ENCODE data around the gene PDE1C.
"Not testable (repeated sequence)": the region's sequence is repeated elsewhere in the genome, so short reads cannot be mapped to it uniquely, and the experiment has no call there.

PDE1C gene

DNA sequence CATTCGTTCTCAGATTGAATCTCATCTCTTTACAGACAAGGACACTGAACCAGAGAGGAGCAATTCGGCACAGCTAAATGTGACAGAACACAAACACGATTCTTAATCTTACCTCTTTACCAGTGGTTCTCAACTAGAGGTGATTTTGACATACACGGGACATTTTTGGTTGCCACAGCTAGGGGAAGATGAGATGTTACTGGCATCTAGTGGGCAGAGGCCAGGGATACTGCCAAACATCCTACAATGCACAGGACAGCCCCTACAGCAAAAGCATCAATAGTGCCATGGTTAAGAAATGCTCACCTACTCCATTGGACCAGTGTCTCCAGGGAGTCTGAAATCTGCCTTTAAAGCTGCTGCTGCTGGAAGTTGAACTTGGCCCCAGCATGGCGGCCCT is 27.3 kb downstream of the PDE1C start:
- DNase-seq, result no peak

DNA sequence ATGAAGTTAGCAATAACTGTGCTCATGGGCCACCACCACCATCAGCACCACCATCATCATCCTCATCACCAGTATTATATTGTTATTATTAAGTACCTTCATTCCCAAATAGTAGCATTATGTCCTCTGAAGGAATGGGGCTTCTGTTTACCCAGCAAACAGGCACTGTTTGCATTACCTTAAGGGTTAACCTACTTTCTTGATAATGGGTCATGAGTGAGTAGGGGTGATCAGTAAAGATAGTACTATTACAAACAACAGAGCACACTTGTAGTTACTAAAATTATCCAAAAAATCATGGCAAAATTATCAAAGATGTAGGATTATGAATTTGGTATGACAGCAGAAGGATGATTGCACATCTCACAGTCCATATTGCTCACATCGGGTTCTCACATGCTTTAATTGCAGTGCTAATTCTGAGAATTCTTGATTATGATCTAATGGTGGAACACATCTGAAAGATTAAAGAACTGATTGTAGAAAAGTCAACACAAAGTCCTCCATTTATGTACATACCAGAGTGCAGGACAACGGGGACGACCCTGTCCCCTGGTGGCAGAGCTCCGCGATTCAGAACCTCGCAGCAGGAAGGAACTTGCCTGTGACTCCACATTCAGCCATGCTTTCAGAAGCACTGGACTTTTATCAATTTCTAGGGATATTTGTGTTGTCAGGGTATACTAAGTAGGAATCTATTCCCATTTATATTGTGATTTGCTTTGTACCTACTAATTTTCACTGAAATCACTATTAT is 31.0 kb downstream of the PDE1C start:
- no peak for DNase-seq

DNA sequence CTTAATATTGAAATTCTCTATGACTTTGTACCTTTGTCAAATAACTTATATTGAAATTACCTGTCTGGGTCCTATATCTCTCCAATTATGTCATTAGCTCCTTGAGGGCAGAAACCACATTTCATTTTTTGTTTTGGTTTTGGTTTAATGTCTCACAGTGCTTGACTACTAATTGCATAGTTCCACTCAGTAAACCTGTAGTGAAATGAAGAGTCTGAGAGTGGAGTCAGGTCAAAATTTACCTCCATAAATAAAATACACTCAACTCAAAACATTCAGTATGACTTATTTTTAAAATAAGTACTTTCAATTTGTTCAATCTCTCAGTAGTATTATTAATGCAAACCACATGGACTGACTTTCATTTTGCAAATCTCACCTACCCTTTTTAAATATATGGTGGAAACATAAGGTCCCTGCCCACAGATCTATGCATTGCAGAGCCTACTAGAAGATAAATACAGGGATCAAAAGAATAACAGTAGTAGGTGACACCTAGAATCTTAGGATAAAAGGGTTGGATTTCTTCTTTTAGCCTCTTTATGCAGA is 32.5 kb downstream of the PDE1C start:
- peak; percentile 10 for DNase-seq

DNA sequence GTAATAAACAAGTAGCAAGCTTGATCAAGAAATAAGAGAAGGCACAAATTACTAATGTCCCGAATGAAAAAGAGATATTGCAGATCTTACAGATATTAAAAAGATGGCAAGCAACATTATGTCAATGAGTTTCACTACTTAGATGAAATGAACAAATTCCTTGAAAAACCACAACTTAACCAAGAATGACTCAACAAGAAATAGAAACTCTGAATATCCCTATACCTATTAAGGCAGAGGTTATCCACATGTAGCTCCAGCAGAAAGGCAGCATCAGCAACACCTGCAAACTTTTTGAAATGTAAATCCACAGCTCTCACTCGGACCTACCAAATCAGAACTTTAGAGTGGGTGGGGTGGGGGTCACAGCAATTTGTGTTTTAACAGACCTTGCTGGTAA is 33.6 kb downstream of the PDE1C start:
- peak; percentile 46 for DNase-seq

DNA sequence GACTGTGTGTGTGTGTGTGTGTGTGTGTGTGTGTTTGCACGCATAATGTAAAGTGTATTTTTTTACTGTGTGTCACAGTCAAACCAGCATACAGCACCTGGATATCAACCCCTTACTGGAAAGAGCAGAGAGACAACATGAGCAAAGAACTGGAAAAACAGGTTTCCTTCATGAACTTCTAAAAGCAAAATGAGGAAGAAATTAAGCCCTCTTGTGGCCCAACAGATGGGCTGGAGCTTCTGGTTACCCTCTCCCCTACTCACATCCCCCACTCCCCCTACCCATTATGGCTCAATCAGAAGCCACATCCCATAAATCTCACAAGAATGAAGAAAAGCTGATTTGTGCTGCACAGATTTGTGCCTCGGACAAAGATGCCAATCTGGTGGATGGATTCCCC is 36.2 kb downstream of the PDE1C start:
- no peak for DNase-seq

DNA sequence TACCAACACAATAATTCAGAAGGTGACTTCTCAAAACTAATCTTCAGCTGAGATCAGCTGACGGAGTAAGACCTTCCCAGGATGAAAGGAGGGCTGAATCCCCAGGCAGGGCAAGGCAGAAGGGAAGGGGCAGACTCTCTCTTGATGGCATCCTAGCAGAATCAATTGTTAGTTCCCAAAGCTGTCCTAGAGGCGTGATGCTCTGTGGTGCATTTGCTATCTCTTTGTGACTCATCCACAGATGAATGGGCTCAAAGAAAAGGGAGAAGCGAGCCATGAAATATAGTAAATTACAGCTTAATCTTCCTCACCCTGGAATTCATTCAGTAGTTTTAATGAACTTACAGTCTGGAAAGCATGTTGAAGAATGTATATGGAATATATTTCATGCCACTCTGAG is 37.2 kb downstream of the PDE1C start:
- DNase-seq, result no peak

DNA sequence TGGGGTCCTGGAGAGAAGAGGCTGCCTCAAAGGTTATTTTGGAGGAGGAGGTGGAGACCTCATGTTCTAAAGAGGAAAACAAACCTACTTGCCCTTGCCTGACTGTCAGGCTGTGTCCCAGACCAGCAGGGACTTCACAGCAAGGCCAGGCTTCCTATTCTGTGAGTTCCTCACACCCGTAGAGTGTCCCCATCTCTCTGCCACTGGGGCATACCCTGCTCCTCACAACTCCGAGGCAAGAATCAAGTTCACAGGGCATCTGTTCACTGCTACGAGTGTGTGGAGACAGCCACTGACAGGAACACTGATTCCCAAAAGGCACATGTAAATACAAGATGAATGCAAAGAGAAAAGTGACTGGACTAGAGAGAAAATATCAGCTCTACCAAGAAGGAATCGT is 38.0 kb downstream of the PDE1C start:
- no peak for DNase-seq

DNA sequence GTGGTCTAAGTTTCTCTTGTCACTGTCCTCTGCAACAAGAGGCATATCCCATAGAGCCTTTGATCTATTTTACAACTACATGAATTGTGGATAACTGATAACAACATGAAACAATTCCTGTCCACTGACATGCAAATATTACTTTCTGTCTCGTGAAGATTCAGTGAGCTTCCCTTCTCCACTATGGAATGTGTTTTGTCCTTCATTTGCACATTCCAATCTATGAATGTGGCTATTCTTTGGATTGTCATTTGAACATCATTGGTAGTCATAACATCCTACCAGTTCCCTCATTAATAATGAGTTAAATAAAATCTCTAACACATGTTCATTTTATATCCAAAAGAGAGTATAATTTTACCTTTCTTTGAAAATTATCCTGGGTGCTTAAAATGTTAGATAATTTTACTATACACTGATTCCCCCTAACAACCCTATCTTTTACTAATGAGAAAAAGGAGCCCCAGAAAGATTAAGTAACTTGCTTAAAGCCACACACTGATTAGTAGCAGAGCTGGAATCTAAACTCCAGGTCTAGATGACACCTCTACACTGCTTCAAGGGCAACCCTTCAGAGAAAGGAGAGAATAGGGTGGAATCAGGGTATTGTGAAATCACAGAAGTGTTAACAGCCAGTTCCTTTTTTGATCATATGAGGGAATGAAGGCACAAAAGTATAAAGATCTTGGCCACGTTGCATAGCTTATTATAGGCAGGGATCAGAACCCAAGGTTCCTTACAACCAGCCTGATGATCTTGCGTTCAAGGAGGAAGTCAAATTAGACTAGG is 39.1 kb downstream of the PDE1C start:
- DNase-seq, result no peak

DNA sequence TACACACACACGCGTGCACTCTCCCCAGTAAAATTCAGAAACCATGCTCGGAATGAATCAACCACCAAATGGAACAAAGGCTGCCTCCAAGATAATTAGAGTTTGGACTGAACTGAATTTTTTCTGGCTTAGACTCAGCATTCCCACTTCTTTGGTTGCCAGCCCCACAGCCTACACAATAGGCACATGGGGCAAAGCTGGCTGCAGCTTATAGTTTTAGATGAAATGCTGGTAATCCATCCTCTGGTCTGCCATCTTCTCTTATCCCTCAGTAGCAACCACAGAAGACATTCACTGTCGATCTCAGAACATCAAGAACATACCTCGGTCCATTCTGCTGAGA is 44.2 kb downstream of the PDE1C start:
- no peak for DNase-seq

DNA sequence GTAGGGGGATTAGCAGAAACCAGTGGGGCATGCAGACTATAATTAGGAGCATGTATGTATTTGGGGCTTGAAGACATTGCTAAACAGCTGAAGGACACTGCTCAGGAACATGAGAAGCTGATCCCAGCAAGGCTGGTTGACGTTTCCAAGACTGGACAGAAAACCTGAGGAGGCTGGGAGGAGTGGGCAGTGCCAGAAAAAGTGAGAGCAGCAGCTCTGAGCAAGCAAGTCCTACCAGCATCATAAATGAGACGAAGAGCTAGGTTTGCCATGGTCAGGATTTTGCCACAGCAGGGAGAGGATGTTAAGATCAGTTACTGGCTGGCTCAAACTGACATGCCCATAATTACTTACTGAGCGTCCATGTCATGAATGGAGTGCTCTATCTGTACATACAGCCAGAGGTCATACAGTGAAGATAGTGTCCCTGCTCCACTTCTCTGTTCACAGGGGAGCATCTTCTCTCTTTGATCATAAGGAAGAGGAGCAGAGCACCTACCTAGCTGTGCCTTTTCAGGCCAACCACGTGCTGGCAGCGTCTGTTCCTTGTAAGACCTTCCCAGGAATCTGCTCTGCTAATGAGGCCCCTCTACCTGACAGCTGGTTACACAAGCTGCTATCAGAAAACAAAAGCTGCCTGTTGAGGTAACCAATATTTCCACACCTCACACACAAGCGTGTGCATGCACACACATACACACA is 44.7 kb downstream of the PDE1C start:
- DNase-seq, result no peak

DNA sequence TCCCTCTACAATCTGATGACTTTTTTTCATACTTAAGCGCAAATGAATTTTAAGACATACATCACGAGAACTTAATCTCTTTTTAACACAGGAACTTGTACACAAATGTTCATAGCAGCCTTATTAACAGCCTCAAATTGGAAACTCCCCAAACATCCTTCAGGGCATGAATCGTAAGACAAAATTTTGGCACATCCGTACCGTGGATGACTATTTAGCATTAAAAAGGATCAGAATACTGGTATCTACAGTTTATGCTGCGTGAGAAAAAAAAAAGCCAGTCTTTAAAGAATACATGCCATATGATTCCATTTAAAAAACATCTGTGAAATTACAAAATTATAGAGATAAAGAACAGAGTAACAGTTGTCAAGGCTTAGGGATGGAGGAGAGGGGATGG is 46.8 kb downstream of the PDE1C start:
- no peak for DNase-seq

DNA sequence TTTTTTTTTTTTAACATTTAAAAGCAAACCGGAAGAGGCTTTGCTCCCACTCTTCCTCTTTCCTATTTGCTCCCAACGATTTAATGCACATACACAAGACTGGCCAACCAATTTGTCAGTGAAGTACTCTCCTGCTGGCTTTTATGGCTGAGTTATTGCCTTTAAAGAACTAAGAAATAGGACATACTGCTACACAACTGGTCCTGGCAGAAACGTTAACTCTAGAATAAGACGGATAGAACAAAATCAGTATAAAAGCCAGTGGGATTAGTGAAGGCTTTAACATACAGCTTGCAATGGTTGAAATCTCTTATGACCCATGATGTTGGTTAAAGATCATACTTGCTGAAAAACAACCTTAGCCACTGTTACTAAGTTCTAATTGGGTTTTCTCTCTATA is 47.2 kb downstream of the PDE1C start:
- no peak for DNase-seq

DNA sequence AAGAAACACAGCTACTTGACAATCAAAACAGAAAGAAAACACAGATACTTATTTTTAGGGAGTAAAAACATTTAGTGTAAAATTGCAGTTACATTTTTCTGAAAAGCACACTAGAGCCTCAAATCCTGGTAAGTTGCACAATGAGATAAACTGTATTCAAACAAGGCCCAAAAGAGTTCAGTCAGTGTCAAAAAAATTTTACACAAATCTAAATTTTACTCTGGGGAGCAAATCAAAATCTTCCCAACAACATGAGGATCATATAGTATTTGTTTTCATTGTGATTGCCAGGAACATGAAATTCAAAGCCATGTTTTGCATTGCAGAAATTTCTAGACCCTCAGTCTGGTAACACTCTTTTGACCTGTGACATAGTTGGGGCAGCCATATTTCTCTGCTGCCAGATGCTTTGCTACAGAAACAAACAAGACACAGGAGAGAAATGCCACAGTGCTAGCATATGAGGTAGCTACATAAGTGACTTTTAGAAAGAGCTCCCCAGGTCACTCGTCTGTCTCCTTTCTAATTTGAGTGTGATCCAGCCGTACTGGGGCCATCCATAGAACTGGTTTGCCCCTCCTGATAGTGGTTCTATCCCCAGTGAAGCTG is 49.6 kb downstream of the PDE1C start:
- DNase-seq, result no peak

DNA sequence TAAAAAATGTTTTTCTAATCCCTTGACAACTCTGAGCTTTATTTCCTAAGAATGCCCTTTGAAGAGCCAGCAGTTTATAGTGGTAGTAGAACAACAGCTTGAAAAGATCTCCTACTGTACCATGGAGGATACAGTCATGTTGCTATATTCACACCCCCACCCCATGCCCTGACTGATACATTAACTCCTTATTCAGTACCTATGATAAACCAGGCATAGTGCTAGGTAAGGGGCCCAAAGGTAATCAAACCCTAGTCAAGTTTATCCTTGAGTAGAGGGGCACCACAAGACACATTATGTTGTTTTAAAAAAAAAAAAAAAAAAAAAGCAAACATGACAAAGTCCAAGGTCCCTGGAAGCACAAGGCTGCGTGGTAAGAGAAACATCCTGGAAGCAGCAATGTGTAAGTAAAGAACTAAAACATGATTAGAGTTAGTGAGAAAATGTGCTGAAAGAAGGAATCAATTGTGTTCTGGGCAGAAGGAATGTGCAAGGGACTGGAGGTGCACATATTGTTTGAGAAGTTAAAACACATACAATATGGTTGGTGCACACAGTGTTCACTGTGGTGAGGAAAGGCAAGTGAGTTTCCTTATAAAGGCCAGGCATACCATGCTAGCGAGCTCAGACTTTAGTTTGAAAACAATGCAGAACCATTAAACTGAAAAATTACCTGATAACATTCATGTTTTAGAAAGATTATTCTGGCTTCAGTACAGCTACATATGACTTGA is 51.2 kb downstream of the PDE1C start:
- DNase-seq, result no peak

DNA sequence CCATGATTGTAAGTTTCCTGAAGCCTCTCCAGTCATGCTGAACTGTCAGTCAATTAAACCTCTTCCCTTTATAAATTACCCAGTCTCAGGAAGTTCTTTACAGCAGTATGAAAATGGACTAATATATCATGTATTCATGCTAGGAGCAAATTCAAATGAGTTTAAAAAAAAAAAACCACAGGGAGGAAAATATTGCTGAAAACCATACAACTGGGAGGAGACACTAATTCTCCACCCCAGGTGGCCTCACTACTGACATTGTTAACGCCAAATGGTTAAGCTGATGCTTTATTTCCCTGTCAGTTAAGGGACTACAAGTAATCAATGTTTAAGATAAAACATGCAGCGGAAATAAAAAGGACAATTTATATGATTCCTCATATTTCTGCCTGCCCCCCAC is 55.1 kb downstream of the PDE1C start:
- no peak for DNase-seq

DNA sequence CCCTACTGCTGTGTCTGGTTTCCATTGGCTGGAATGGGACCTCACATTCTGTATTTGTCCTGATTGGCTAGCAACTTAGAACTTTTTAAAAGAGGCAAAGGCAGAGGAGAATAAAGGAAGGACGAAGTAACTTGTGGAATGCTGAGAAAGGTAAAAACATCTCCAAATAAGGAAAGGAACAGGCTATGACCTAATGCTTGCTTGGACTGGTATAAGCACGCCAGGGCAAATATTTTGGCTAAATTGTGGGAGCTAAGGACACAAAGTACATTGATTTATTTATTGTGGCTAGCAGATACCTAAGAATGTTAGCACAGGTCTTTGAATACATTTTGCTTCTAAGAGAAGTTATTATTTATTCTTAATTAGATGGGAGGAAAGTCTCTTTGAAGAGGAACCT is 56.7 kb downstream of the PDE1C start:
- not testable (repeated sequence) for DNase-seq

DNA sequence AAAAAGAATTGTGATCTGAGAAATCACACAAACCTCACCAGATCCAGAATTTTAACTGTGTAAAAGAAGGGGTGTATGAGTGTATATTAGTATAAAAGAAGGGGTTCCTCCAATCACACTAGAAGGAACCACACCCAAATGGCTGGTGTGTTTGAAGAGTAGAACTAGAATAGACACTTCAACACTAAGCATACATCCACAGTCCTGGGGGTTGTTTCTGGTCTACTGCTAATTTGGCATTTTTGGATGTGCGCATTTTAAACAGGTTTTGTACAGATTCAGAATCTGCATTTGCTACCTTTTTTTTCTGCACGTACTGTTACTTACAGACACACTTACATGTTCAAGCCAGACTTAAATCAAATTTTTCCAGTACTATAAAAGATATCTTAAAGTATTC is 64.6 kb downstream of the PDE1C start:
- no peak for DNase-seq

DNA sequence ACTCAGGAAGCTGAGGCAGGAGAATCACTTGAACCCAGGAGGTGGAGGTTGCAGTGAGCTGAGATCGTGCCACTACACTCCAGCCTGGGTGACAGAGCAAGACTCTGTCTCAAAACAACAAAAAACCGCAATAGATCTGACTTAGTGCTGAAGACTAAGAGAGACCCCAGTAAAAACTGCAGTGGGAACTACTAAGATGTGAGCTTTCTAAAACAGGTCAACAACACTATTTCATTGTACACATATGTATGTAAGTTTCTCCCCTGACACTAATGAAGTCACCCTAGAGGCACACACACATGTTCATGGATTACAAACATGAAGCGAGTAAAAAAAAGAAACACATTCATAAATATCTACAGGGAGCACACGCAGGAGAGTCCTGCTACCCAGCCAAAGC is 68.3 kb downstream of the PDE1C start:
- no peak for DNase-seq

DNA sequence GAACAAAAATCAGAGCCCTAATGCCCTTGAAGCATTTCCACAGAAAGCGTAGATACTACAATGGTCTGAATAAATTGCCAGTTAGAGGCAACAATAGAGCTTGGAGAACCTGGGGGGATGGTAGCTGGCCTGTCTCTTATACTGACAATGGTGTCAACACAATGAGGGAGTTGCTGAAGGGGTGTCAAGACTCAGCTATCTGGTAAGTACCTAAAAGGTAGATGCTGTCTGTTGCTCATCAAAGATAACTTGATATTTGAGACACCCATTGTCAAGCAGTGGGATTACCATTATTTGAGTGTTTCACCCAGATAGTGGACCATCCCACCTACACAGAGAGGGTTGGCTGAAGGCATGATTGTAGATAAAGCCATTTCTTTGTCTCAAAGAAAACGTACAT is 72.8 kb downstream of the PDE1C start:
- DNase-seq, result no peak

DNA sequence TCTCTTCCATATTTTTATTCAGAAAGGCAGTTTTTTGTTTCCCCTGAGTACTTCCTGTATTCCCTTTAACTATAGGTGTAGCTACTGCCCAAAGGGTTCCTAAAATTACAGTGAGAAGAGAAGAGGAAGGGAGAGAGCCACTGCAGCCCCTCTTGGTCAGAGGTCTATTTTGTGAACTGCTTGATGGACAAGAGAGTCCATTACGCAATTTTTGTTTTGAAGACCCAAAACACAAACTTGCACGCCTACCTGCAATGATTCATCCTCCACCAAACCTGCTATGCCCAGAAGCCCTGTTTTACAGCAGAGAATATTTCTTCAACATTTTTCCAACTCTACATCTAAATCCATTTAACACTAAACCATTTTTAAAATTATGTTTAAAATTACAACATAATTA is 75.1 kb downstream of the PDE1C start:
- no peak for DNase-seq

DNA sequence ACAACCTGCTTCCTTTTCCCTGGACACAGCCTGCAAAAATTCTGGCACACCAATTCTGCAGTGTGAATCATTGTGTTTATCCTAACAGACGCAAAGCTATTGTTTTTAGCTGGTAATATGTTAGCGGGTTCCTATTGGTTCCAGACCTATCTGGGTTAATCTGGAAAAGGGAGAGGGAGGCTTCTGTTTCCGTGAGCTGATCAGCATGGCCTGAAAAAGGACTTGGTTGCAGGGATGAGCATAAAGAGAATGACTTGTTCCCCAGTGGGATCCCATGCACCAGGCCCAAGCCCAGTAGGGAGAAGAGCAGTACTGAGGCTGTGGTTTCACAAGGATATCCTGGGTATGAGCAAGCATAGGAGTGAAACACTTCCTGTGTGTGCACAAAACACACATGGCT is 78.4 kb downstream of the PDE1C start:
- no peak for DNase-seq

DNA sequence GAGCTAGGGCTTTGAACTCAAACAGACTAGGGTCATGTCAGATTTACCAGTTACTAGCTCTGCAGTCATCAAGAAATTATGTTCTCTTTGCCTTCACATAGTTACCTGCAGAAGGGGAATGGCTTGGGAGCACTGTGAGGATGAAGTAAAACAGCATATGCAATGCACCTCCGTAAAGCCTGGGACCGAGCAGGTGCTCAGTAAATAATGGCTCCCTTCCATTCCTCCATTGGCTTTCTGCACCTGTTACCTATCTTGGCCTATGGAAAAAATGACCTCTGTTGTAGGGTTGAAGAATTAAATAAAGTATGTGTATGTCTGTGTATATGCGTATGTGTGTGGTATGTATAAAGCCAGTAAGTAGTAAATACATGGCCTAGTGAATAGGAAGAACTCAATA is 78.8 kb downstream of the PDE1C start:
- no peak for DNase-seq
